HL-60 (cell line): Measurements from ENCODE around the gene SLC41A1.
"Not testable (repeated sequence)": the region's sequence is repeated elsewhere in the genome, so short reads cannot be mapped to it uniquely, and the experiment has no call there.

ENCODE experiments used
- DNase-seq, 2 experiments: peaks; one replicate each; pipeline ENCODE4 v3.0.0-alpha.2; 2010 to 2020; ENCODE audit warnings: low read depth in 1 of 2, low spot score in 1 of 2
- H3K27ac ChIP-seq: fragments of 250-450 bp; sonication (Bioruptor Pico); replicated peaks from 2 replicates; pipeline ENCODE4 v1.5.1; 2020; ENCODE audit warnings: mild to moderate bottlenecking, moderate library complexity
- H3K27me3 ChIP-seq: fragments of 250-450 bp; sonication (Bioruptor Pico); 2 replicates; pipeline ENCODE4 v1.5.1; 2021; ENCODE audit warnings: mild to moderate bottlenecking, moderate library complexity; ENCODE audit not compliant: insufficient read depth, poor library complexity, severe bottlenecking
- H3K4me3 ChIP-seq: replicated peaks from 2 replicates; pipeline ENCODE4 v1.5.1; 2011; ENCODE audit warnings: mild to moderate bottlenecking, control low read depth, low read length; ENCODE audit not compliant: insufficient read depth
- GABPA ChIP-seq: IDR thresholded peaks from 2 replicates; pipeline ENCODE4 v1.6.1; 2012; ENCODE audit warnings: low read depth
- POLR2AphosphoS5 ChIP-seq: IDR thresholded peaks from 2 replicates; pipeline ENCODE4 v1.6.1; 2012; ENCODE audit warnings: low read depth
- SPI1 ChIP-seq: IDR thresholded peaks from 2 replicates; pipeline ENCODE4 v1.6.1; 2012; ENCODE audit warnings: low read depth, mild to moderate bottlenecking, borderline replicate concordance
- long read RNA-seq: library from polyadenylated mRNA; unstranded; transcript quantifications from one replicate; pipeline ENCODE4 v2.0.0, GENCODE V29; 2020
- TF ChIP-seq, protein P1 (sequence below): IDR thresholded peaks from 2 replicates; pipeline ENCODE4 v1.6.1; 2012; ENCODE audit warnings: low read depth; ENCODE audit not compliant: insufficient replicate concordance
- TF ChIP-seq, protein P2 (sequence below): IDR thresholded peaks from one replicate; pipeline ENCODE4 v1.5.1; 2011; ENCODE audit warnings: low read length, control low read depth, inconsistent platforms; ENCODE audit not compliant: insufficient read depth

SLC41A1 gene
- long read RNA-seq = 0 reads

DNA sequence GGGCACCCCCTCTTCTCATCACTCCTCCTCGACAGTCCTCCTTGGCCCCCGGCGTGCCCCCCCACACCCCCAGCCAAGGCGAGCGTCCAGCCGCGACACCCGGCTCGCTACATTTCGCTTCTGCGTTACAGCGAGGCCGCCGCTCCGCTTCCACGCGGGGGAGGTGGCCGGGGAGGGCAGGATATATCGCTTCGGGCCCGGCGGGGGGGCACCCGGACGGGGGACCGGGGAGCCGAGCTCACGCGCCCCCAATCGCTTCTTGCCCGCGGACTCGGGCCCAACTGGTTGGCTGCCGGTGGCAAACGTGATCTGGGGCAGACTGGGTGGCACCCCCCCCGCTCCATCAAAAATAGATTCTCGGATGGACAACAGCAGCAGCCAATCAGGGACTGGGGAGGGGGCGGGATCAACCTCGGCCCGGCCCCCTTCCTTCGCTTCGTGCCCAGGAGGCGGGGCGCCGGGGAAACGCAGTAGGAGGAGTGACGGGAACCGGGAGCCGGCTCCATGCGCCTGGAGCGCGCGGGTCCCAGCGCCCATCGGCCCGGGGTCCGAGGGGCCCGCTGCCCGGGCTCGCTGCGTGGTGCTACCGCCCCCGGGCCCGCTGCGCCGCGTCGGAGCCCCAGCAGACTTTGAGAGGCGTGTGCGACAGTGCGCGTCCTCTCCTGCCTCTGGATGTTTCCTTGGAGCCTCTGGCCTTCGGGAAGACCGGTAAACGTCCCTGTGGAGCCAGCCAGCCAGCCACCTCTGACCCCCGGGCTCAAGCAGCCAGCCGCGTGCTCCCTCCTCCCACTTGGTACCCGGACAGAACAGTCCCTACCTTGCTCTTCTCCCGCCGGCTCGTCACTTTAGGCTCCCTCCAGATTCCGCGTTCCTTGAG is at the start of gene SLC41A1:
TSS of gene SLC41A1 (minus strand) at position 321 of the 877 bp plus-strand sequence. CDS start 2,757 bp downstream, outside the sequence.
- DNase-seq = peak; percentile 44 to 68
- H3K4me3 ChIP-seq = peak within 1 kb of the TSS; percentile 73
- TF ChIP-seq, protein P1, sequence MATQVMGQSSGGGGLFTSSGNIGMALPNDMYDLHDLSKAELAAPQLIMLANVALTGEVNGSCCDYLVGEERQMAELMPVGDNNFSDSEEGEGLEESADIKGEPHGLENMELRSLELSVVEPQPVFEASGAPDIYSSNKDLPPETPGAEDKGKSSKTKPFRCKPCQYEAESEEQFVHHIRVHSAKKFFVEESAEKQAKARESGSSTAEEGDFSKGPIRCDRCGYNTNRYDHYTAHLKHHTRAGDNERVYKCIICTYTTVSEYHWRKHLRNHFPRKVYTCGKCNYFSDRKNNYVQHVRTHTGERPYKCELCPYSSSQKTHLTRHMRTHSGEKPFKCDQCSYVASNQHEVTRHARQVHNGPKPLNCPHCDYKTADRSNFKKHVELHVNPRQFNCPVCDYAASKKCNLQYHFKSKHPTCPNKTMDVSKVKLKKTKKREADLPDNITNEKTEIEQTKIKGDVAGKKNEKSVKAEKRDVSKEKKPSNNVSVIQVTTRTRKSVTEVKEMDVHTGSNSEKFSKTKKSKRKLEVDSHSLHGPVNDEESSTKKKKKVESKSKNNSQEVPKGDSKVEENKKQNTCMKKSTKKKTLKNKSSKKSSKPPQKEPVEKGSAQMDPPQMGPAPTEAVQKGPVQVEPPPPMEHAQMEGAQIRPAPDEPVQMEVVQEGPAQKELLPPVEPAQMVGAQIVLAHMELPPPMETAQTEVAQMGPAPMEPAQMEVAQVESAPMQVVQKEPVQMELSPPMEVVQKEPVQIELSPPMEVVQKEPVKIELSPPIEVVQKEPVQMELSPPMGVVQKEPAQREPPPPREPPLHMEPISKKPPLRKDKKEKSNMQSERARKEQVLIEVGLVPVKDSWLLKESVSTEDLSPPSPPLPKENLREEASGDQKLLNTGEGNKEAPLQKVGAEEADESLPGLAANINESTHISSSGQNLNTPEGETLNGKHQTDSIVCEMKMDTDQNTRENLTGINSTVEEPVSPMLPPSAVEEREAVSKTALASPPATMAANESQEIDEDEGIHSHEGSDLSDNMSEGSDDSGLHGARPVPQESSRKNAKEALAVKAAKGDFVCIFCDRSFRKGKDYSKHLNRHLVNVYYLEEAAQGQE = no peak
- TF ChIP-seq GABPA (no peak), POLR2AphosphoS5 (no peak)
- peaks cover 44% of the 10 kb centered on the region for H3K27me3 ChIP-seq
- no peak within 1 kb of the TSS for H3K27ac ChIP-seq

DNA sequence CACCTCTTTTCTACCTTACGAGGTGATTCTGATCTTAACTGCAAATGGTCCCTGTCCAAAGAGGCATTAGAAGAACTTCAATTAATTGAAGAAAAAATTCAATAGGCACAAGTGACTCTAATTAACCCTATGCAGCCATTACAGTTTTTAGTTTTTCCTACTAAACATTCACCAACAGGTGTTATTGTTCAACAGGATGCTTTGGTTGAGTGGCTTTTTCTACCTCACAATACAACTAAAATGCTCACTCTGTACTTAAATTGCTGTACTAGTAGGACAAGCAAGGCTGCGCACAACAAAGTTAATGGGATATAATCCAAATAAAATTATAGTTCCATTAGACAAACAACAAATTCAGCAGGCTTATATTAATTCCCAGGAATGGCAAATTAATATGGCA is 48.5 kb upstream of the SLC41A1 start:
- H3K4me3 ChIP-seq = no peak overlapping the region
- H3K27ac ChIP-seq = no peak overlapping the region
- DNase-seq = no peak
- TF ChIP-seq POLR2AphosphoS5 = no peak
- H3K27me3 ChIP-seq = no peaks in the 10 kb centered on the region

DNA sequence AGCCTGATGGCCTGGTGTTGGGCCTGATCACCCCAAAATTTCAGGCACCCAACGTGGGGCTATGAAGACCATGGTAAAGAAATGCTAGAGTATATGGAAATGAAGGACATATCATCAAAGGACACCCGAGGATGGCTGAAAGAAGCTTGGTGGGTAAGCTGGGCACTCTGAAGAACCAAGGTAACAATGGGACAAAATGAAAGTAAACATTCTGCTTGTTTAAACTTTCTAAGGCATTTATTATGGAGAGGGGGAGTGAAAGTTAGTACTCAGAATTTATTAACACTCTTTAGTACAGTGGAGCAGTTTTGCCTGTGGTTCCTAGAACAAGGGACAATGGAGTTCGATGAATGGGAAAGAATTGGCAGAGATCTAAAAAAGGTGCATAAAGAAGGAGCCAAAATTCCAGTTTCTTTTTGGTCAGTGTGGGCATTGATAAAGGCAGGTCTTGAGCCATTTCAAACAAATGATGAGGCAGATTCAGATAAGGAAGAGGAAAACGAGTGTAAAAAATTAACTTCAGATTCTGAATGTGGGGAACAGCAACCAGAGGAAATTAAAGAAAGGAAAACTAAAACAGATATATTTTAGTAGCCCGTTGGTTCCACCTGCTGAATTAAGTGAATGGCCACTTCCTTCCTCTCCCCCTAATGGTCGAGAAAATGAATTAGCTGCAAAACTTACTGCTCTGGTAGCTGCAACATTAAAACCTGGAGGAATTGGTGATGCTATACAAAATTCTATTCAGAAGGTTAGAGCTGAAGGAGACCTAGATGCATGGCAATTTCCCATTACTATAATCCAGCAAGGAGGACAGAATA is 45.4 kb upstream of the SLC41A1 start:
- Histone ChIP-seq H3K27ac (no peak overlapping the region), H3K27me3 (no peaks in the 10 kb centered on the region), H3K4me3 (no peak overlapping the region)
- TF ChIP-seq GABPA (no peak), POLR2AphosphoS5 (no peak), SPI1 (0 out of 2 replicates have a peak, but pooled peaks have one; percentile 7)
- TF ChIP-seq, protein P2, sequence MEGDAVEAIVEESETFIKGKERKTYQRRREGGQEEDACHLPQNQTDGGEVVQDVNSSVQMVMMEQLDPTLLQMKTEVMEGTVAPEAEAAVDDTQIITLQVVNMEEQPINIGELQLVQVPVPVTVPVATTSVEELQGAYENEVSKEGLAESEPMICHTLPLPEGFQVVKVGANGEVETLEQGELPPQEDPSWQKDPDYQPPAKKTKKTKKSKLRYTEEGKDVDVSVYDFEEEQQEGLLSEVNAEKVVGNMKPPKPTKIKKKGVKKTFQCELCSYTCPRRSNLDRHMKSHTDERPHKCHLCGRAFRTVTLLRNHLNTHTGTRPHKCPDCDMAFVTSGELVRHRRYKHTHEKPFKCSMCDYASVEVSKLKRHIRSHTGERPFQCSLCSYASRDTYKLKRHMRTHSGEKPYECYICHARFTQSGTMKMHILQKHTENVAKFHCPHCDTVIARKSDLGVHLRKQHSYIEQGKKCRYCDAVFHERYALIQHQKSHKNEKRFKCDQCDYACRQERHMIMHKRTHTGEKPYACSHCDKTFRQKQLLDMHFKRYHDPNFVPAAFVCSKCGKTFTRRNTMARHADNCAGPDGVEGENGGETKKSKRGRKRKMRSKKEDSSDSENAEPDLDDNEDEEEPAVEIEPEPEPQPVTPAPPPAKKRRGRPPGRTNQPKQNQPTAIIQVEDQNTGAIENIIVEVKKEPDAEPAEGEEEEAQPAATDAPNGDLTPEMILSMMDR = no peak
- TF ChIP-seq, protein P1 = no peak
- DNase-seq = no peak

DNA sequence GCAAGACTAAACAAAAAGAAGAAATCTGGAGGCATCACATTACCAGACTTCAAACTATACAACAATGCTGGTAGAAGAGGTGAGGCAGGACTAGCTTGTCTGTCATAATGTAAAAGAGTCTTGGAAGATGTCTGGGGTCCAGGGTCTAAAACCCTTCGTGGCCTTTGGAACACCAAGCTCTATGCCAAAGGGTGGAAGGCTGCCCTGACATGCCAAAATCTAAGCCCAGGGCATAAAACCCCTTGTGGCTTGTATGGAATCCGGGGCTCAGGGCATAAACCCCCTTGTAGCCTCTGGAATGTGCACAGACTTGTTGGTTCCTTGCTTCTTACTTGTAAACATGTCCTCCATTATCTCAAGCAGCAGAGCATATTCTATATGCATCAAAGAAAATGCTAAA is 44.5 kb upstream of the SLC41A1 start:
- not testable (repeated sequence) for DNase-seq, H3K27me3 ChIP-seq, H3K4me3 ChIP-seq, H3K27ac ChIP-seq

DNA sequence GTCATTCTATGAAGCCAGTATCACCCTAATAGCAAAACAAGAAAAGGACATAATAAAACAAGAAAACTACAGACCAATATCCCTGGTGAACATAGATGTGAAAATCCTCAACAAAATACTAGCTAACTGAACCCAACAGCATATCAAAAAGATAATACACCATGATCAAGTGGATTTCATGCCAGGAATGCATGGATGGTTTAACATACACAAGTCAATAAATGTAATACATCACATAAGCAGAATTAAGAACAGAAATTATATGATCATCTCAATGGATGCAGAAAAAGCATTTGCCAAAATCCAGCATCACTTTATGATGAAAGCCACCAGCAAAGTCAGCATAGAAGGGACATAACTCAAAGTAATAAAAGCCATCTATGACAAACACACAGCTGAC is 43.4 kb upstream of the SLC41A1 start:
- TF ChIP-seq POLR2AphosphoS5 (no peak), SPI1 (no peak), GABPA (no peak)
- TF ChIP-seq, protein P2 = no peak
- TF ChIP-seq, protein P1 = no peak
- no peak overlapping the region for H3K27ac ChIP-seq
- H3K27me3 ChIP-seq = no peaks in the 10 kb centered on the region
- DNase-seq = no peak
- H3K4me3 ChIP-seq = no peak overlapping the region
